Upper lobe of left lung (tissue), 6 donors: ENCODE data around the gene EEF1A2. TPM values are rescaled to one million over a fixed set of nuclear protein-coding genes. Genes with fewer than 3 reads are reported as not detected.

Experiments
- ATAC-seq, 2 donors: fragments of 200-7000 bp; cut with Tn5 transposase; one replicate each; pipeline ENCODE4 v1.9.1; 2022; ENCODE audit warnings: mild to moderate bottlenecking in 2 of 2, moderate library complexity in 2 of 2; ENCODE audit not compliant: low FRiP score in 2 of 2
- DNase-seq, 2 donors: peaks; one replicate each; pipeline ENCODE4 v3.0.0-alpha.2; 2019 to 2020
- H3K27ac ChIP-seq, 4 donors: fragments of 200-600 bp; sonication (generic); one replicate each; pipeline ENCODE4 v1.5.1; 2016 to 2019
- H3K27me3 ChIP-seq, 4 donors: fragments of 200-600 bp; sonication (generic); one replicate each; pipeline ENCODE4 v1.5.1; 2017 to 2019
- H3K36me3 ChIP-seq, 4 donors: fragments of 200-600 bp; sonication (generic); one replicate each; pipeline ENCODE4 v1.5.1; 2016 to 2019
- H3K4me1 ChIP-seq, 4 donors: fragments of 200-600 bp; sonication (generic); one replicate each; pipeline ENCODE4 v1.5.1; 2018 to 2019
- H3K4me3 ChIP-seq, 4 donors: fragments of 200-600 bp; sonication (generic); one replicate each; pipeline ENCODE4 v1.5.1; 2017 to 2019; ENCODE audit warnings: mild to moderate bottlenecking in 2 of 4, moderate library complexity in 1 of 4
- H3K9me3 ChIP-seq, 4 donors: fragments of 200-600 bp; sonication (generic); one replicate each; pipeline ENCODE4 v1.5.1; 2018 to 2019
- EP300 ChIP-seq, 4 donors: sonication (generic); formaldehyde crosslinking; IDR thresholded peaks; one replicate each; pipeline ENCODE4 v1.5.1; 2017; ENCODE audit warnings: antibody characterized with exemption in 4 of 4, control low read depth in 2 of 4
- POLR2A ChIP-seq, 4 donors: fragments of 450-650 bp; IDR thresholded peaks; one replicate each; pipeline ENCODE4 v1.5.1; 2016 to 2017; ENCODE audit warnings: antibody characterized with exemption in 4 of 4, mild to moderate bottlenecking in 2 of 4
- POLR2AphosphoS5 ChIP-seq, 2 donors: sonication (generic); formaldehyde crosslinking; IDR thresholded peaks; one replicate each; pipeline ENCODE4 v1.5.1; 2017; ENCODE audit warnings: antibody characterized with exemption in 2 of 2
- WGBS, 2 donors: methylation state at CpG; one replicate each; pipeline ENCODE4 v1.1.5; 2017 to 2018; 5-methylcytosine and 5-hydroxymethylcytosine counted together
- total RNA-seq, 6 donors: library from RNA; depleted of rRNA in 4 of 6; stranded (reverse); fragments of >200 nt in 4 of 6; gene quantifications; one replicate each; pipeline versions ENCODE4 v1.1.0 to v1.2.1, GENCODE V29; 2016 to 2021
- TF ChIP-seq, protein P1 (sequence below), 6 experiments: fragments of 450-650 bp in 4 of 6; fragments of 200-600 bp in 2 of 6; sonication (generic) in 2 of 6; IDR thresholded peaks; one replicate each; pipeline ENCODE4 v1.5.1; 2016 to 2019; ENCODE audit warnings: antibody characterized with exemption in 6 of 6
- donor health status: DM: no; HTN: no; CAD: no; lungs with moderate emphysema.
- donor health status: DM: no; HTN: yes; CAD: no; lungs with severe emphysema.

The EEF1A2 gene
- total RNA-seq, 6 donors from 2014 or later: 0.61 to 1.6 (median 1.1) TPM; not detected in 2

DNA sequence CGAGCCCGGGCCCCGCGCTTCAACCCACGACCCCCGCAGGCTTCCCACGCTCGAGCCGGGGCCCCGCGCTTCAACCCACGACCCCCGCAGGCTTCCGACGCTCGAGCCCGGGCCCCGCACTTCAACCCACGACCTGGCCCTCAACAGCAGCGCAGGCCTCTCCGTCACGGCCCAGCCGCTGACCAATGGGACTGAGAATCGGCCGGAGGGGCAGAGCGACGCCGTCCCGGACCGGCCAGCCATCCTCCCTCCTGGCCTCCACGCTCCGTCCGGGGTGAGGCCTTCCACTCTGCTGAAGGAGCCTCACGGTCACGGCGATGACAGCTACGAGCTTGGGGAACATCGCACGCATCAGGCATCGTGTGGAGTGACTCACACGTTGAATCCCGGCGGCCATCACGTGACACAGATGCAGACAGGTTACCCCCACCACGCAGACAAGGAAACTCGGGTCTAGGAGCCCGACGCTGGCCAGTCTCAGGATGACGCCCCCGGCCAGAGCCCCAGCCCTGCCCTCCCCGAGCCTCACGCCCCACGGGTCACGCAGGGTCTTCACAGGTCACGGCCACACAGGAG, 32.5 kb downstream of the EEF1A2 start:
- H3K9me3 ChIP-seq: no peaks in the 10 kb centered on the region
- H3K4me1 ChIP-seq: peaks cover 0 to 2% (median 1%) of the 10 kb centered on the region in 4 donors
- H3K4me3 ChIP-seq: no peak overlapping the region
- no peak for ATAC-seq
- no peak overlapping the region for H3K27ac ChIP-seq
- TF ChIP-seq EP300 (IDR thresholded peaks at IDR 0.05) (no peak), POLR2A (IDR thresholded peaks at IDR 0.05) (no peak), POLR2AphosphoS5 (IDR thresholded peaks at IDR 0.05) (no peak)
- TF ChIP-seq, protein P1, sequence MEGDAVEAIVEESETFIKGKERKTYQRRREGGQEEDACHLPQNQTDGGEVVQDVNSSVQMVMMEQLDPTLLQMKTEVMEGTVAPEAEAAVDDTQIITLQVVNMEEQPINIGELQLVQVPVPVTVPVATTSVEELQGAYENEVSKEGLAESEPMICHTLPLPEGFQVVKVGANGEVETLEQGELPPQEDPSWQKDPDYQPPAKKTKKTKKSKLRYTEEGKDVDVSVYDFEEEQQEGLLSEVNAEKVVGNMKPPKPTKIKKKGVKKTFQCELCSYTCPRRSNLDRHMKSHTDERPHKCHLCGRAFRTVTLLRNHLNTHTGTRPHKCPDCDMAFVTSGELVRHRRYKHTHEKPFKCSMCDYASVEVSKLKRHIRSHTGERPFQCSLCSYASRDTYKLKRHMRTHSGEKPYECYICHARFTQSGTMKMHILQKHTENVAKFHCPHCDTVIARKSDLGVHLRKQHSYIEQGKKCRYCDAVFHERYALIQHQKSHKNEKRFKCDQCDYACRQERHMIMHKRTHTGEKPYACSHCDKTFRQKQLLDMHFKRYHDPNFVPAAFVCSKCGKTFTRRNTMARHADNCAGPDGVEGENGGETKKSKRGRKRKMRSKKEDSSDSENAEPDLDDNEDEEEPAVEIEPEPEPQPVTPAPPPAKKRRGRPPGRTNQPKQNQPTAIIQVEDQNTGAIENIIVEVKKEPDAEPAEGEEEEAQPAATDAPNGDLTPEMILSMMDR (IDR thresholded peaks at IDR 0.05): no peak
- H3K36me3 ChIP-seq: no peaks in the 10 kb centered on the region
- WGBS, 2 donors: 80 to 81% methylated on average over 30 to 54 of the region's 55 CpGs
- peaks cover 0 to 20% (median 5%) of the 10 kb centered on the region in 4 donors for H3K27me3 ChIP-seq
- DNase-seq: peak in 1 of 2 donors; percentile 76

DNA sequence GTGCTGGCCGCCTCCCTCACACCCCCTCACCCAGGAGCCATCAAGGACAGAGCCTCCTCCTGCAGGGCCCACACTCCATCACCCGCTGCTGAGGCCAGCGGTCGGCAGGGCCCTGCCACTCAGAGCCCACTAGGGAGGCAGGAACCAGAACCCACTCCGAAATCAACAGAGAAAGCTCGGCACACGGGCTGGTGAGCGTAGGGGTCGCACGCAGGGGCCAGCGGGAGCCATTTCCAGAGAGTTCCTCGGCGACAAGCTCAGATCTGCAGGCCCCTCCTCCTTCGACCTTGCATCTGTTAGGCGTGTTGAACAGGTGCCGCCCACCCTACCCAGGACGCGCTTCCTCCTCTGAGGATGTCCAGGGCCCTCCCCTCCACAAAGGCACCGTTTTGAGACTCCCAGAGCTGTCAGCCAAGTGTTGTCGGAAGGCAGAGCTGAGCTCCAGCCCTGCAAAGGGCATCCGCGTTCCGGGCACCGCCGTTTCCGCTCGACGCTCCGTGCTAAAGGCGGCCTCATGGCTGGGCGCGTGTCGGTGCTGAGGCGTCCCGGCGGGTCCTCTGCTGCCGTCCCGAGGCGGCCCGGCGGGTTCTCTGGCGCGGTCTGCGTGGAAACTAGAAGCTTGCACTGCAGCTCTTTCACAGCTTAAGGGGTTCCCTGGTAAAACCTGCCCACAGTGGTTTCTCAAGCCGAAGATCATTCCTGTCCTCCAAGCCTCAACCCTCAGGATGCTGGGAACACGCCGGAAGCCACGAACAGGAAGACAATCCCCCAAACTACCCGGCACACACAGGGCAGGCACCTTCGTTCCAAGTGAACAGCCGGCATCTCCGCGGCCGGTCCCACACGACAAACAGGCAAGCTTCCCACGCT, 33.3 kb downstream of the EEF1A2 start:
- DNase-seq: peak in 1 of 2 donors; percentile 82
- Histone ChIP-seq H3K9me3 (no peaks in the 10 kb centered on the region), H3K36me3 (no peaks in the 10 kb centered on the region), H3K4me3 (no peak overlapping the region), H3K27me3 (peaks cover 0 to 13% (median 0%) of the 10 kb centered on the region in 4 donors), H3K27ac (no peak overlapping the region), H3K4me1 (no peaks in the 10 kb centered on the region)
- ATAC-seq: no peak
- 75 to 80% methylated on average over 42 to 43 of the region's 56 CpGs for WGBS, 2 donors
- TF ChIP-seq POLR2A (IDR thresholded peaks at IDR 0.05): no peak
- no peak for TF ChIP-seq EP300 (IDR thresholded peaks at IDR 0.05)
- TF ChIP-seq, protein P1 (IDR thresholded peaks at IDR 0.05): no peak
- TF ChIP-seq POLR2AphosphoS5 (IDR thresholded peaks at IDR 0.05): no peak

DNA sequence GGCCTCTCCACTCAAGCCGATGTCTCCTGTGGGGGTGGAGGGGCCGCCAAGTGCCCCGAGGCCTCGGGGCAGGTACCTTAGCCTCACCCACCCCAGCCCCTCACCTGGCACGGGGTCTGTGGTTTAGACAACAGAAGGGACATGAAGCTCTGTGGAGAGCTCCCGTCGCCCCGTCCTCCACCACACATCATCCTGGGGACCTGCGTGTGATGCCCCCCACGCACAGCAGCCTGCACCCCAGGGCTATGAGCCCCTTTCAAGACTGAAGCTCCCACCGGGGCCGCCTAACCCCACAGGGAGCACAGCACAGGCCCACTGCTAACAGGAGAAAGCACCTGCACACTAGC, 34.6 kb downstream of the EEF1A2 start:
- Histone ChIP-seq H3K27me3 (peaks cover 0 to 9% (median 0%) of the 10 kb centered on the region in 4 donors), H3K9me3 (no peaks in the 10 kb centered on the region), H3K4me3 (no peak overlapping the region), H3K36me3 (no peaks in the 10 kb centered on the region), H3K27ac (no peak overlapping the region), H3K4me1 (no peaks in the 10 kb centered on the region)
- DNase-seq (peak in 1 of 2 donors; percentile 58), ATAC-seq (no peak)
- TF ChIP-seq, protein P1 (IDR thresholded peaks at IDR 0.05): no peak
- WGBS, 2 donors: 81% methylated on average over 12 of the region's 12 CpGs; no CpG with 5 or more reads in 1 of the 2 donors

DNA sequence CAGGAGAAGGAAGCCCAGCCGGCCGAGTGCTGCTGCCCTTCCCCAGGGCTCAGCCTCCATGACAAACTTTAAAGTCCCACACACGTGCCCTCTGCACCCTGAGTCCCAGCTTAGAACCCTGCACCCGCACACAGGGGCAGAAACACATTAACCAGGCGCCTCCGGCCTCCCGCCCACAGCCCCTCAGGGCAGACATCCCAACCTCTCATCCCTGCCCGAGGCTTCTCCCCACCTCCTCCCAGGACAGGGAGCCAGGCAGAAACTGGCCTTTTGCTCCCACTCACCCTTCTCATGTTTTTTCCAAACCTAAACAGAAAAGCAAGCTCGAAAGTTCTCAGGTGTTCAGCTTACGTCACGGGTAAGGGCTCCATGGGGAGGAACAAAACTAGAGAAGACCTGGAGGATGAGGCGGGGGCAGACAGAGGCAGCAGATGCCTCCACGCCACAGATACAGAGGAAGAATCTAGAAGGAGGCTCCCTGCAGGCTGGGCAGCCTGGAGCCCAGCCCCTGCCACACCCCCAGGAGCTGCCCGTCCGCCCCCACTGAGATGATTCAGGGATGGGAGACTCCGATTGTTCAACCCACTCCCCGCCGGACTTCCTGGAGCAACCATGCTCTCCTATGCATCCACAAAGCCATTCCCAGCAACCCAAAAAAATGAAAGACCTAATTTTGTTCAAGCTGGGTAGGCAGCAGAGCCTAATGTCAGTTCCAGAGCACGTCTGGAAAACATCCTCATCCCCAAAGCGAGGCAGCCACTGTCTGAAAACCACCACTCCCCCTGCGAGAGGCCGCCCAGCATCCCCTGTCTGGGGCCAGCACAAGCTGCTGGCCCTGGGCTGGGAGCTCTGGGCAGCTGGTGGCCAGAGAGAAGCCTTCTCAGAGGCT, 35.2 kb downstream of the EEF1A2 start:
- no peaks in the 10 kb centered on the region for H3K9me3 ChIP-seq
- 57 to 59% methylated on average over 19 to 22 of the region's 22 CpGs for WGBS, 2 donors
- peaks cover 0 to 9% (median 0%) of the 10 kb centered on the region in 4 donors for H3K27me3 ChIP-seq
- DNase-seq (peak in 1 of 2 donors; percentile 53), ATAC-seq (no peak)
- no peak overlapping the region for H3K27ac ChIP-seq
- no peak overlapping the region for H3K4me3 ChIP-seq
- H3K4me1 ChIP-seq: no peaks in the 10 kb centered on the region
- TF ChIP-seq, protein P1 (IDR thresholded peaks at IDR 0.05): no peak
- no peak for TF ChIP-seq POLR2A (IDR thresholded peaks at IDR 0.05)
- no peak for TF ChIP-seq POLR2AphosphoS5 (IDR thresholded peaks at IDR 0.05)
- TF ChIP-seq EP300 (IDR thresholded peaks at IDR 0.05): no peak
- no peaks in the 10 kb centered on the region for H3K36me3 ChIP-seq
